Ovary (tissue), 9 donors: ENCODE data around the gene PWWP2B. TPM values are rescaled to one million over a fixed set of nuclear protein-coding genes. Genes with fewer than 3 reads are reported as not detected.

ENCODE experiments used
- DNase-seq, 5 donors: peaks; one replicate each; pipeline ENCODE4 v3.0.0-alpha.2; 2019 to 2020
- H3K27ac ChIP-seq, 2 donors: fragments of 200-600 bp; one replicate each; pipeline versions ENCODE4 v1.5.1 to v1.8.0; 2019 to 2022
- H3K27me3 ChIP-seq: fragments of 200-600 bp; one replicate; pipeline ENCODE4 v1.8.0; 2022
- H3K36me3 ChIP-seq: fragments of 200-600 bp; sonication (generic); one replicate; pipeline ENCODE4 v1.5.1; 2019
- H3K4me1 ChIP-seq: one replicate; pipeline ENCODE4 v1.8.1; 2013; ENCODE audit warnings: mild to moderate bottlenecking, moderate library complexity; ENCODE audit not compliant: insufficient read depth
- H3K4me3 ChIP-seq: fragments of 200-600 bp; sonication (generic); one replicate; pipeline ENCODE4 v1.5.1; 2017
- H3K9me3 ChIP-seq, 2 donors: fragments of 200-600 bp in 1 of 2; sonication (generic) in 1 of 2; one replicate each; pipeline versions ENCODE4 v1.5.1 to v1.8.1; 2013 to 2019; ENCODE audit warnings: mild to moderate bottlenecking in 1 of 2, moderate library complexity in 1 of 2
- EP300 ChIP-seq: sonication (generic); formaldehyde crosslinking; IDR thresholded peaks from one replicate; pipeline ENCODE4 v1.6.1; 2017; ENCODE audit warnings: antibody characterized with exemption
- POLR2A ChIP-seq: fragments of 450-650 bp; IDR thresholded peaks from one replicate; pipeline ENCODE4 v1.6.1; 2017; ENCODE audit warnings: antibody characterized with exemption, mild to moderate bottlenecking, moderate library complexity
- WGBS, 3 donors: extraction: QIAGEN DNeasy Blood & Tissue Kit in 1 of 3; methylation state at CpG; one replicate each; pipeline versions ENCODE4 v1.1.5 to v1.1.7; 2013 to 2017; 5-methylcytosine and 5-hydroxymethylcytosine counted together
- intact Hi-C, 4 donors: fragments of 100-400 bp; cut with DNase I; formaldehyde crosslinking; loops; one replicate each; pipeline versions ENCODE4 v1.11.0 to v1.15.1; 2022 to 2023
- polyA plus RNA-seq, 2 donors: library from polyadenylated mRNA; stranded (reverse); fragments of 200-250 nt in 1 of 2; fragments of 350-450 nt in 1 of 2; fragmentation: Illumina TruSeq in 1 of 2; extraction: RNeasy Lipid Tissue Mini Kit (QIAGEN cat#74804) in 1 of 2; gene quantifications; one replicate each; pipeline ENCODE4 v1.2.3, GENCODE V29; 2013 to 2014
- total RNA-seq, 7 donors: library from RNA; depleted of rRNA in 2 of 7; stranded (reverse); fragments of >200 nt in 2 of 7; fragmentation: NEBNext Ultra II Directional in 3 of 7; extraction: Animal tissue kit (Norgen Biotek cat#: 25700) in 3 of 7; gene quantifications; one replicate each; pipeline versions ENCODE4 v1.1.0 to v1.2.4, GENCODE V29; 2016 to 2023
- TF ChIP-seq, protein P1 (sequence below), 3 donors: fragments of 450-650 bp in 2 of 3; fragments of 200-600 bp in 1 of 3; IDR thresholded peaks; one replicate each; pipeline versions ENCODE4 v1.5.1 to v1.8.0; 2016 to 2022; ENCODE audit warnings: antibody characterized with exemption in 3 of 3, mild to moderate bottlenecking in 1 of 3
- donor health status: DM: no; HTN: no; CAD: no; lungs with moderate emphysema.
- donor health status: DM: no; HTN: no; CAD: no.
- donor health status: Bipolar disorder and iron deficiency.
- donor health status: DM: yes; HTN: yes; CAD: no.
- donor health status: DM: no; HTN: no; CAD: no.
- donor health status: DM: yes; HTN: yes; CAD: no.

PWWP2B gene
- total and polyA plus RNA-seq, 9 donors = 1.1 to 26.0 (median 14.9) TPM

DNA sequence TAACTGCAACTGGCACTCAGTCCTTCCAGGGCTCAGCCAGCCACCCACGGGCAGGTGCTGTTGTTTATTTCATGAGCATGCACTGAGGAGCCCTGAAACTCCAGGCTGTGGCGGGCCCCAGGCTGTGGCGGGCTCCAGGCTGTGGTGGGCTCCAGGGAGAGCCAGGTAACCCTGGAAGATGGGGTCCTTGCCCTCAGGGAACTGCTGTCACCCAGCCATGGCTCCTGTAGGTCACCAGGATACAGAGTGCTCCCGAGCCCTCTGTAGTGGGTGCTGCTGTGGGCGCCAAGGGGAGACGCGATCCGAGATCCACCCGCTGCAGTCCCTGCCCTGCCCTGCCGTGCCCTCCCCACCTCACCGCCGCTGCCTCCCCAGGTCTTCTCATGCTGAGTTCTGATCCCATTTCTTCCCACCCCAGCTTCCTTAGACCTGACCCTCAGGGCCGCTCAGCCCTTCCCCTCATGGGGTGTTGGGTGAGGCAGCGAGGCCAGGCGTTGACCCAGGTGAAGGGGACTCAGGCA is 35.4 kb upstream of the PWWP2B start:
- Histone ChIP-seq H3K4me1 (no peaks in the 10 kb centered on the region), H3K9me3 (no peaks in the 10 kb centered on the region), H3K36me3 (no peaks in the 10 kb centered on the region), H3K27ac (no peak overlapping the region), H3K4me3 (no peak overlapping the region), H3K27me3 (no peaks in the 10 kb centered on the region)
- intact Hi-C loops = no loop called here
- DNase-seq = peak in 1 of 5 donors; percentile 21
- WGBS, 3 donors = 90 to 95% (median 91%) methylated on average over 15 of the region's 15 CpGs
- TF ChIP-seq, protein P1, sequence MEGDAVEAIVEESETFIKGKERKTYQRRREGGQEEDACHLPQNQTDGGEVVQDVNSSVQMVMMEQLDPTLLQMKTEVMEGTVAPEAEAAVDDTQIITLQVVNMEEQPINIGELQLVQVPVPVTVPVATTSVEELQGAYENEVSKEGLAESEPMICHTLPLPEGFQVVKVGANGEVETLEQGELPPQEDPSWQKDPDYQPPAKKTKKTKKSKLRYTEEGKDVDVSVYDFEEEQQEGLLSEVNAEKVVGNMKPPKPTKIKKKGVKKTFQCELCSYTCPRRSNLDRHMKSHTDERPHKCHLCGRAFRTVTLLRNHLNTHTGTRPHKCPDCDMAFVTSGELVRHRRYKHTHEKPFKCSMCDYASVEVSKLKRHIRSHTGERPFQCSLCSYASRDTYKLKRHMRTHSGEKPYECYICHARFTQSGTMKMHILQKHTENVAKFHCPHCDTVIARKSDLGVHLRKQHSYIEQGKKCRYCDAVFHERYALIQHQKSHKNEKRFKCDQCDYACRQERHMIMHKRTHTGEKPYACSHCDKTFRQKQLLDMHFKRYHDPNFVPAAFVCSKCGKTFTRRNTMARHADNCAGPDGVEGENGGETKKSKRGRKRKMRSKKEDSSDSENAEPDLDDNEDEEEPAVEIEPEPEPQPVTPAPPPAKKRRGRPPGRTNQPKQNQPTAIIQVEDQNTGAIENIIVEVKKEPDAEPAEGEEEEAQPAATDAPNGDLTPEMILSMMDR (IDR thresholded peaks at IDR 0.05) = no peak
- no peak for TF ChIP-seq EP300

DNA sequence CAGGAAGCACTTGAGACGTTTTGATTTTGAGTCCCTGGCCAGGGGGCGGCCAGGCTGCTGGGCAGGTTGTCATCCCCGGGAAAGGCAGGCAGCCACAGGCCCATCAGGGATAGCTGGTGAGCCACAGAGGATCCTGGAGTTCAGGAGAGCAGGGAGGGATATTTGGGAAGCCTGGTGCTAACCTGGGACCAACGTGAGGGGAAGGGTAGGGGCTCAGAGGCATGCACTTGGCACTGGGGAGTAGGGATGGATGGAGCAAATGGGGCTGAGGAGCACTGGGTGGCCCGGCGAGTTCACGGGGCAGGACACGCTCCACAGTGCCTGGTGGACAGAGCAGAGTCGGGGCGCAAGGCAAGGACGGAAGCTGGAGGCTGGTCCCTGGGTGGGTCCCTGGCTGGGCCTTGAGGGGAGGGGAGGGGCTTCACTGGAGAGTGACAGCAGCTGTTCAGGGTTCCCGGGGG is 34.8 kb upstream of the PWWP2B start:
- no peaks in the 10 kb centered on the region for H3K9me3 ChIP-seq
- H3K4me3 ChIP-seq = no peak overlapping the region
- H3K36me3 ChIP-seq = no peaks in the 10 kb centered on the region
- no peak overlapping the region for H3K27ac ChIP-seq
- intact Hi-C loops = no loop called here
- 81 to 91% (median 81%) methylated on average over 12 of the region's 12 CpGs for WGBS, 3 donors
- H3K27me3 ChIP-seq = no peaks in the 10 kb centered on the region
- peak in 1 of 5 donors; percentile 31 for DNase-seq
- H3K4me1 ChIP-seq = no peaks in the 10 kb centered on the region
- TF ChIP-seq POLR2A (no peak), EP300 (no peak)
- TF ChIP-seq, protein P1 (IDR thresholded peaks at IDR 0.05) = no peak

DNA sequence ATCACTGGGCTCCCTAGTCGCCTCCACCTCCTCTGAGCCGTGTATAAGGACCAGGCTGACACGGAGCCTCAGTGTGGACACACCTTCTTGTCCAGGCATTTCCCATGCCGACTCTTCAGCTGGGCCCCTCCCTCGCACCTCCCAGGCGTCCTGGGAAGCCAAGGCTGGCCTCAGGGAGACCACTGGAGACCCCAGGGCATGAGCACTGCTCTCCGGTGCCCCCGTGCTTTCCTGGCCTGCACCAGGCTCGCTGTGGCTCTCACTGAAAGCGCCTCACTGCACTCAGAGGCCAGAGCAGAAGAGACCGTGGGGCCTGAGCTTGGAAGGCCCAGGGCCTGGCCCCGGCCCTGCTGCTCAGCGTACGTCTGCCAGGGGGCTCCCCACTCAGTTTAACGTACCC is 33.6 kb upstream of the PWWP2B start:
- H3K36me3 ChIP-seq = no peaks in the 10 kb centered on the region
- H3K9me3 ChIP-seq = no peaks in the 10 kb centered on the region
- no peak for TF ChIP-seq EP300
- no peak for TF ChIP-seq POLR2A
- TF ChIP-seq, protein P1 (IDR thresholded peaks at IDR 0.05) = no peak
- H3K27me3 ChIP-seq = no peaks in the 10 kb centered on the region
- no peak overlapping the region for H3K4me3 ChIP-seq
- DNase-seq = peak in 1 of 5 donors; percentile 24
- intact Hi-C loops = no loop called here
- H3K4me1 ChIP-seq = no peaks in the 10 kb centered on the region
- 80 to 84% (median 84%) methylated on average over 14 to 15 of the region's 15 CpGs for WGBS, 3 donors
- no peak overlapping the region for H3K27ac ChIP-seq

DNA sequence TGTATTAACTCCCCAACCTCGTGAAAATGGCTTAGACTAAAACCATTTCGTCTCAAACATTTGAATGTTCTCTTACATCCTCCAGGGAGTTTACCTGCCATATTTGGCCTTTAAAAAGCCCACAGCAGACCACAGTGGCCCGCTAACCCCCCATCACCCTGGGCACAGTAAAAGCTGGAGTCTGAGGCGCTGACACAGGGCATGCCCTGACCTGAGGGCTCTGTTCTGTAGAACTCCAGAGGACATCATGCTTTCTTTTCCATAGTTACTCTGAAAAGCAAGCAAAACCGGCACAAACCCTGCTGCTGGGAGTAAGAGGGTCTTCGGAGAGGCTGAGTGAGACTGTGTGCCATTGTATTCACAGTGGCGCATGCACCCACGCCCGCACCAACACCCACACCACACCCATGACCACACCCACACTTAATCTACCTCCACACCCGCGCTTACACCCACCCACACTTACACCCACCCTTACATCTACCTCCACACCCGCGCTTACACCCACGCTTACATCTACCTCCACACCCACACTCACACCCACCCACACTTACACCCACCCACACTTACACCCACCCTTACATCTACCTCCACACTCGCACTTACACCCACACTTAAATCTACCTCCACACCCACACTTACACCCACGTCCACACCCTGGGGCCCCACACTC is 32.9 kb upstream of the PWWP2B start:
- WGBS, 3 donors = 64 to 66% (median 66%) methylated on average over 15 to 16 of the region's 16 CpGs

More for the DNA sequence above, 32.9 kb upstream of the PWWP2B start:
- no peak for TF ChIP-seq POLR2A
- TF ChIP-seq EP300 = no peak
- TF ChIP-seq, protein P1 (IDR thresholded peaks at IDR 0.05) = no peak
- Histone ChIP-seq H3K4me3 (no peak overlapping the region), H3K27me3 (no peaks in the 10 kb centered on the region), H3K36me3 (no peaks in the 10 kb centered on the region), H3K27ac (no peak overlapping the region), H3K4me1 (no peaks in the 10 kb centered on the region), H3K9me3 (no peaks in the 10 kb centered on the region)
- intact Hi-C loops = no loop called here
- DNase-seq = peak in 1 of 5 donors; percentile 14
